HG03095 (cell line): ENCODE results near the gene PRPF19.

ENCODE experiments used
- ATAC-seq: cut with Tn5 transposase; IDR thresholded peaks from one replicate; pipeline ENCODE4 v1.9.1; 2021; ENCODE audit warnings: moderate library complexity; ENCODE audit not compliant: unreplicated experiment

PRPF19 gene

GRCh38 chr11:60845338-60845737 lies 61.0 kb downstream of the PRPF19 start:
- ATAC-seq = no peak

- ATAC-seq = no peak
These were observed 61.5 kb downstream of the PRPF19 start for GRCh38 chr11:60844870-60845221.

- no peak for ATAC-seq
These were observed 62.1 kb downstream of the PRPF19 start for GRCh38 chr11:60844045-60844869.

- no peak for ATAC-seq
These were observed 63.5 kb downstream of the PRPF19 start for GRCh38 chr11:60842668-60843600.

GRCh38 chr11:60841797-60842667 lies 64.4 kb downstream of the PRPF19 start, which contains the start of gene CCDC86:
Gene CCDC86, plus strand, starts transcription at chr11:60842113. Its CDS starts 12 bp downstream, at chr11:60842125.
- peak; percentile 65 for ATAC-seq
